Occipital lobe (tissue), 2 donors: Measurements from ENCODE around the gene TMED8. TPM values are rescaled to one million over a fixed set of nuclear protein-coding genes. Genes with fewer than 3 reads are reported as not detected.

Experiments
- DNase-seq: peaks from one replicate; lab custom pipeline; 2025; lab: John Stamatoyannopoulos, UW
- total RNA-seq: library from RNA; depleted of rRNA; stranded (reverse); fragments of >200 nt; gene quantifications from one replicate; pipeline ENCODE4 v1.2.3, GENCODE V29; 2014

The TMED8 gene
- total RNA-seq, 1 donor from 2014 or later, result 27.6 TPM

- DNase-seq, result no peak
Measured at GRCh38 chr14:77296906-77297305, 80.0 kb downstream of the TMED8 start.

- no peak for DNase-seq
Measured at GRCh38 chr14:77296155-77296554, 80.7 kb downstream of the TMED8 start.

- DNase-seq, result no peak
Measured at GRCh38 chr14:77290705-77291104, 86.2 kb downstream of the TMED8 start.

GRCh38 chr14:77286576-77286975, 90.3 kb downstream of the TMED8 start:
- DNase-seq, result no peak

Other genes starting within 250 kb of the TMED8 start
- 12.0 TPM for gene ZDHHC22, start 235.3 kb downstream of the TMED8 start, total RNA-seq
- gene TMEM63C, start 195.3 kb downstream of the TMED8 start, total RNA-seq, result 10.8 TPM
- gene NGB, start 105.9 kb downstream of the TMED8 start, total RNA-seq, result 4.1 TPM
- 11.5 TPM for gene POMT2, start 56.2 kb downstream of the TMED8 start, total RNA-seq
- 6.7 TPM for gene GSTZ1, start 56.1 kb downstream of the TMED8 start, total RNA-seq
- 8.1 TPM for gene SAMD15, start 285 bp upstream of the TMED8 start, total RNA-seq
- 0.16 TPM for gene NOXRED1, start 46.4 kb upstream of the TMED8 start, total RNA-seq
- 30.6 TPM for gene VIPAS39, start 80.5 kb upstream of the TMED8 start, total RNA-seq
- 79.1 TPM for gene AHSA1, start 81.0 kb upstream of the TMED8 start, total RNA-seq
- 0.78 TPM for gene ISM2, start 121.7 kb upstream of the TMED8 start, total RNA-seq
- gene SPTLC2, start 239.5 kb upstream of the TMED8 start, total RNA-seq, result 29.2 TPM